Measurements from ENCODE around the gene WDR73. TPM values are rescaled to one million over a fixed set of nuclear protein-coding genes. Genes with fewer than 3 reads are reported as not detected.
A peak's percentile ranks its signal among the peaks of the same experiment; 100 is the strongest.

The WDR73 gene
- 35.7 and 36.1 TPM in 2 replicates for total RNA-seq (2014; rRNA removed; shearing (Covaris generic); ENCODE audit: low replicate concordance)

DNA sequence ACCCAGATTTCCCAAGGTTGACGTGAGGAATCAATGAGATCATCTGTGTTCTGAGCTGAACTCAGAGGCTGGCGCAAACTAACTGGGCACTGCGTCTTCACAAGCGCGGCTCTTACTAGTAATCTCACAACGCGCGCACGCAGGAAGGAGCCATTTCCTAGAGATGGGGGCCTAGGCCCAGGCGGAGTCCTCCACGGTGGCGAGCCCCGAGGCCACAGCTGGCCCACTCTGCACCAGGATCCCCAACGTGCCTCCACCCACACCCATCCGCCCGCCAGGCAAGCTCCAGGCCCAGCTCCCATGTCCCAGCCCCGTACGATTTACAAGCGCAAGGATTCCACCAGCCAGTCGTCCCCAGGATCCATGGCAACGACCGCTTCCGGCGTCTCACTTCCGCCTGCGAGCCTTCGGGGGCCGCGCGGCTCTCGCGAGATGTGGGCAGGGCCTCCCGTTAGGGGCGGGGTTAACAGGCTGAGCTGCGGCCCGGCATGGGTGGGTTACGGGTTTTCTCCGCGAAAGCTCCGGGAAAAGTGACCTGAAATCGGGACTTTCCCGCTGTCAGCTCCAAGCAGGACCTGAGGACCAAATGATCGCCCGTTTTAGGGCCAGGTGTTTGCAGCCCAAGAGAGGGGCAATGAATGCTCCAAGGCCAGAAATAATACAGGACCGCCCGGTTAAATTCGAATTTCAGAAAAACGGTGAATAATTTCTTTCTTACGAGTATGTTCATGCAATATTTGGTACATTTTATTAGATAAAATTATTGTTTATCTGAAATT, at the start of gene WDR73:
Gene WDR73 (minus strand): TSS at position 374 of the 779 bp plus-strand sequence. CDS start 9 bp downstream, at position 365.
- Histone ChIP-seq H3K9ac (ENCODE audit: low read length) (peak within 1 kb of the TSS; percentile 88), H3K36me3 (ENCODE audit: insufficient read depth, low read length) (peaks cover 17% of the 10 kb centered on the region), H2AFZ (ENCODE audit: low read length) (peak within 1 kb of the TSS; percentile 42; the same call in 1 of the 2 replicates), H3K4me1 (ENCODE audit: low read length) (peaks cover 39% of the 10 kb centered on the region), H3K9me3 (ENCODE audit: low read length) (no peaks in the 10 kb centered on the region), H4K20me1 (ENCODE audit: insufficient read depth, low read depth, low read length) (no peaks in the 10 kb centered on the region), H3K27me3 (ENCODE audit: low read length) (no peaks in the 10 kb centered on the region), H3K9me2 (replicated peaks; ENCODE audit: insufficient read depth, low read length) (no peaks in the 10 kb centered on the region), H3K4me3 (ENCODE audit: low read length) (peak within 1 kb of the TSS; percentile 84), H3K4me2 (ENCODE audit: low read depth, low read length, poor library complexity, severe bottlenecking) (peak within 1 kb of the TSS; percentile 88), H3K27ac (ENCODE audit: low read length) (peak within 1 kb of the TSS; percentile 62), H3K79me2 (ENCODE audit: low read length) (peaks cover 22% of the 10 kb centered on the region)
- DNase-seq: peak; percentile 98

DNA sequence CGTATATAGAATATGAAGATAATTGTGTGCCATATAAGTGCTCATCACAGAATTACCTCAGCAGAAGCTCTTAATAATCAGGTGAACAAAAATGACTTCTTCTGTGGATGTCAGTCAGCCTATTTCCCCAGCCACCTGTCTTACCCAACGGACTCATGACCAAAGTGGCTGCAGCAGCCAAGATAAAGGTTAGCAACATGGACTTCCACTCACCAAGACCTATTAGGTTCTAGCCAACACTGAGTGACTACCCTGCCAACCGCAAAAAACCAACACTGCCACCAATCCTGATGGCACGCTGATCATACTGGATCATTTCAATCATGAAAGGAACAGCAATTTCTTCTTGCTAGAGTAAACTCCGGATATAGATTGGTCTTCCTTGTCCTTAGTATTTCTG, 49.7 kb upstream of the WDR73 start:
- Histone ChIP-seq H3K36me3 (ENCODE audit: insufficient read depth, low read length) (no peaks in the 10 kb centered on the region), H3K9me3 (ENCODE audit: low read length) (no peaks in the 10 kb centered on the region), H3K4me1 (ENCODE audit: low read length) (peaks cover 6% of the 10 kb centered on the region), H4K20me1 (ENCODE audit: insufficient read depth, low read depth, low read length) (peaks cover 12% of the 10 kb centered on the region; the same call in 1 of the 2 replicates), H3K79me2 (ENCODE audit: low read length) (peaks cover 96% of the 10 kb centered on the region), H3K27ac (ENCODE audit: low read length) (no peak overlapping the region), H3K4me2 (ENCODE audit: low read depth, low read length, poor library complexity, severe bottlenecking) (no peak overlapping the region), H2AFZ (ENCODE audit: low read length) (no peak overlapping the region), H3K9ac (ENCODE audit: low read length) (no peak overlapping the region), H3K4me3 (ENCODE audit: low read length) (no peak overlapping the region), H3K27me3 (ENCODE audit: low read length) (no peaks in the 10 kb centered on the region), H3K9me2 (replicated peaks; ENCODE audit: insufficient read depth, low read length) (no peaks in the 10 kb centered on the region)
- no peak for DNase-seq

DNA sequence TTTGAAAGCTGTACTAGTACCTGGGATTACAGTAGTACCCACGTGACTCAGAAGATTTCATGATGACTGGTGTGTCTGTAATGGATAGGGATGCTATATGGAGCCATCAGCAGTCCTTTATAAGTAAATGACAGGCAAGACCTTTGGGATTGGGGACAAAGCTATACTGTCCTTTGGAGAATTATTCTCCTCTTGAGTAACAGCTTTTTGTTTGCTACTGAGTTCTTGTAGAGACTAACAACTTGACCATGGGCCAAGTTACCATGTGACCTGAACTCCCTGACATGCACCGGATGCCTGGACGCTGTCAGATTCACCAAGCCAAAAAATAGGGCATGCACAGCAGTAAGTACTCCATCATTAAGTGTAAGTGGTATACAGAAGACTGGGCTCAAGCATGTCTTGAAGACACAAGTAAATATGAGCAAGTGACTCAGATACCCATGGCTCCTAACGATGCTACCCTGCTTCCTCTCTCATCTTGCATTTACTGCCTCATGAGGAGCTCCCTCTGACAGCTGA, 48.9 kb upstream of the WDR73 start:
- no peak overlapping the region for H3K27ac ChIP-seq (ENCODE audit: low read length)
- H3K9ac ChIP-seq (ENCODE audit: low read length): no peak overlapping the region
- H4K20me1 ChIP-seq (ENCODE audit: insufficient read depth, low read depth, low read length): peaks cover 12% of the 10 kb centered on the region; the same call in 1 of the 2 replicates
- H3K27me3 ChIP-seq (ENCODE audit: low read length): no peaks in the 10 kb centered on the region
- no peak overlapping the region for H3K4me3 ChIP-seq (ENCODE audit: low read length)
- H3K4me1 ChIP-seq (ENCODE audit: low read length): peaks cover 6% of the 10 kb centered on the region
- H3K9me2 ChIP-seq (replicated peaks; ENCODE audit: insufficient read depth, low read length): no peaks in the 10 kb centered on the region
- no peak overlapping the region for H3K4me2 ChIP-seq (ENCODE audit: low read depth, low read length, poor library complexity, severe bottlenecking)
- DNase-seq: no peak
- H3K79me2 ChIP-seq (ENCODE audit: low read length): peaks cover 96% of the 10 kb centered on the region
- no peaks in the 10 kb centered on the region for H3K9me3 ChIP-seq (ENCODE audit: low read length)
- H2AFZ ChIP-seq (ENCODE audit: low read length): no peak overlapping the region
- no peaks in the 10 kb centered on the region for H3K36me3 ChIP-seq (ENCODE audit: insufficient read depth, low read length)

DNA sequence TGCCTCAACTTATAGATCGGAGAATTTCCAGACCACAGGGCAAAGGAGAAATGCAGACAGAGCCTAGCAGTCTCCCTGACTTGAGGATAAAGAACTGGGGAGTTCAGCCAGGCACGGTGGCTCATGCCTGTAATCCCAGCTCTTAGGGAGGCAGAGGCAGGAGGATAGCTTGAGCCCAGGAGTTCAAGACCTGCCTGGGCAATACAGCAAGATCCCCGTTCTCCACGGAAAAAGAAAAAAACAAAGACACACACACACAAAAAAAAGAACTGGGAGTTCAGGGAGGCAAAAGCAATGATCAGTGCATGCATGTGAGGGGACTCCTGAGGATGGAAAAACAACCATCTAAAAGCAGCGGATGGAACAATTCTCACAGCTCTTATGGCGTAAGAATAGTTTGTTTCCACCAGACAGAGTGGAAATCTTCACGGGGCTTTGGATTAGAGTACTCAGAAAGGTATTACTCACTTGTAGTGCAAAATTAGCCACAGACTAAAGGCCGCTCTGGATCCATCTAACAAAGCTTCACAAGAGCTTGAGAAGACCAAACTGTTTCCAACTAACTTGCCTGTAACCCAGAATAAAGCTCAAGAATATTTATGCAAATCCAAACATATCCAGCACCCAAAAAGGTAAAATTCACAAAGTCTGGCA, 45.6 kb upstream of the WDR73 start:
- Histone ChIP-seq H3K79me2 (ENCODE audit: low read length) (peaks cover 97% of the 10 kb centered on the region), H3K9me2 (replicated peaks; ENCODE audit: insufficient read depth, low read length) (no peaks in the 10 kb centered on the region), H3K9me3 (ENCODE audit: low read length) (no peaks in the 10 kb centered on the region), H3K4me3 (ENCODE audit: low read length) (no peak overlapping the region), H3K4me1 (ENCODE audit: low read length) (peaks cover 9% of the 10 kb centered on the region), H2AFZ (ENCODE audit: low read length) (no peak overlapping the region), H3K4me2 (ENCODE audit: low read depth, low read length, poor library complexity, severe bottlenecking) (no peak overlapping the region), H3K9ac (ENCODE audit: low read length) (no peak overlapping the region), H3K27ac (ENCODE audit: low read length) (no peak overlapping the region), H4K20me1 (ENCODE audit: insufficient read depth, low read depth, low read length) (peaks cover 12% of the 10 kb centered on the region; the same call in 1 of the 2 replicates), H3K36me3 (ENCODE audit: insufficient read depth, low read length) (no peaks in the 10 kb centered on the region), H3K27me3 (ENCODE audit: low read length) (no peaks in the 10 kb centered on the region)
- no peak for DNase-seq

DNA sequence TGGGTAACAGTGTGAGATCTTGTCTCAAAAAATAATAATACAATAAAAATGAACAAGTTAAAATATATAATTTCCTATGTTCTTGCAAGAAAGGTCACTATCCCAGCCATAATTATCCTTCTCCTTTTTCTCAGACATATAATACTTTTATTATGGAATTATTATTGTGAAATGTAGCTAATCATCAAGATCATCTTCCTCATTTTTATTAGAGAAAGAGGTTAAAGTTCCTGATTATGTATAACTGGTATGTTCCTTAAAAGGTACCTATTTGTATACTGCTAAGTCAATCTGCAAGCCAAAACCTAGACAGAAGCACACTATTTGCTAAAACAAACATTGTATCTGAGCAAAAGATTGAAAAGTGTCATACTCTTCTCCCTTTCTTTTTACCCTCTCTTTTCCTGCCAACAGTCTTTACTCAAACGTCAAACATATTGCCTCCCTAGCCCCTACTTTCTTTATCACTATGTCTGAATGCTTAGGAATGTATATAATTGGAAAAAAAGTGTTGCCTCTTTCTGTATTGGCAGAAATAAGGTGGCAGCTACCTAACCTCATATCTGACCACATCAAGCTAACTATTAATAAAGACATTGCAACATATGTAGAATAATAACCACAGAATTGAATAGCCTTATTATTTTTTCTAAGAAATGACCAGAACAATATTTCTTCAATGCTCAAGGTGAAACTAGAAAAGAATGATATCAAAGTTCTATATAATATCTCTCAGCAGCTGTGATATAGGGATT, 43.3 kb upstream of the WDR73 start:
- Histone ChIP-seq H3K4me1 (ENCODE audit: low read length) (peaks cover 9% of the 10 kb centered on the region), H3K9ac (ENCODE audit: low read length) (no peak overlapping the region), H4K20me1 (ENCODE audit: insufficient read depth, low read depth, low read length) (no peaks in the 10 kb centered on the region), H3K4me2 (ENCODE audit: low read depth, low read length, poor library complexity, severe bottlenecking) (no peak overlapping the region), H2AFZ (ENCODE audit: low read length) (no peak overlapping the region), H3K9me2 (replicated peaks; ENCODE audit: insufficient read depth, low read length) (no peaks in the 10 kb centered on the region), H3K27ac (ENCODE audit: low read length) (no peak overlapping the region), H3K4me3 (ENCODE audit: low read length) (no peak overlapping the region), H3K9me3 (ENCODE audit: low read length) (no peaks in the 10 kb centered on the region), H3K79me2 (ENCODE audit: low read length) (peaks cover 97% of the 10 kb centered on the region), H3K36me3 (ENCODE audit: insufficient read depth, low read length) (0 out of 2 replicates have a peak, but pooled peaks cover 3% of the 10 kb centered on the region), H3K27me3 (ENCODE audit: low read length) (no peaks in the 10 kb centered on the region)
- DNase-seq: no peak

DNA sequence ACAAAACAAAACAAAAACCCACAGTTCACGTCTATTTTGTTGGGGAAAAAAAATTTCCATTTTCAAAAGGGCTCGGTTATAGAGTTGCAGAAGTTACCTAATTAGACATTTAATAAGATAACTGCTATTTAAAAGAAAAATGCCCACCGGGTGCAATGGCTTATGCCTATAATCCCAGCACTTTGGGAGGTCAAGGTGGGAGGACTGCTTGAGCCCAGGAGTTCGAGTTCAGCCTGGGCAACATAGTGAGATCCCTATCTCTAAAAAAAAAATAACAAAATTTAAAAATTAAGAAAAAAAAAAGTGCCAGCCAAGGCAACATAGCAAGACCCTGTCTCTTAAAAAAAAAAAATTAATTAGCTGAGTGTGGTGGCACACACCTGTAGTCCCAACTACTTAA, 42.7 kb upstream of the WDR73 start:
- H3K9me2 ChIP-seq (replicated peaks; ENCODE audit: insufficient read depth, low read length): no peaks in the 10 kb centered on the region
- no peak overlapping the region for H3K27ac ChIP-seq (ENCODE audit: low read length)
- H3K36me3 ChIP-seq (ENCODE audit: insufficient read depth, low read length): 0 out of 2 replicates have a peak, but pooled peaks cover 3% of the 10 kb centered on the region
- H3K9me3 ChIP-seq (ENCODE audit: low read length): no peaks in the 10 kb centered on the region
- H3K4me1 ChIP-seq (ENCODE audit: low read length): peaks cover 9% of the 10 kb centered on the region
- H3K4me3 ChIP-seq (ENCODE audit: low read length): no peak overlapping the region
- no peak overlapping the region for H3K9ac ChIP-seq (ENCODE audit: low read length)
- H3K4me2 ChIP-seq (ENCODE audit: low read depth, low read length, poor library complexity, severe bottlenecking): no peak overlapping the region
- DNase-seq: no peak
- no peak overlapping the region for H2AFZ ChIP-seq (ENCODE audit: low read length)
- H3K79me2 ChIP-seq (ENCODE audit: low read length): peaks cover 97% of the 10 kb centered on the region
- H3K27me3 ChIP-seq (ENCODE audit: low read length): no peaks in the 10 kb centered on the region
- no peaks in the 10 kb centered on the region for H4K20me1 ChIP-seq (ENCODE audit: insufficient read depth, low read depth, low read length)

DNA sequence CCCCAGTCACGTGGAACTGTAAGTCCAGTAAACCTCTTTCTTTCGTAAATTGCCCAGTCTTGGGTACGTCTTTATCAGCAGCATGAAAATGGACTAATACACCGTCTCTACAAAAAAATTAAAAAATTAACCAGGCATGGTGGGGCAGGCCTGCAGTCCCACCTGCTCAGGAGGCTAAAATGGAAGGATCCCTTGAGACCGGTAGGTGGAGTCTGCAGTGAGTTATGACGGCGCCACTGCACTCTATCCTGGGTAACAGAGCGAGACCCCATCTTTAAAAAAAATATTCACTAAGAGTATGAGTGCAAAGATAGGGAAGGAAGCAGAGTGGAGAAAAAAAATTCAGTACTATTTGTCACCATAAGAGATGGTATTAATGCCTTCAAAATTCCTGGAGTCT, 36.3 kb upstream of the WDR73 start:
- H3K27ac ChIP-seq (ENCODE audit: low read length): no peak overlapping the region
- DNase-seq: no peak
- no peak overlapping the region for H2AFZ ChIP-seq (ENCODE audit: low read length)
- peaks cover 58% of the 10 kb centered on the region for H3K79me2 ChIP-seq (ENCODE audit: low read length)
- no peaks in the 10 kb centered on the region for H3K4me1 ChIP-seq (ENCODE audit: low read length)
- H3K27me3 ChIP-seq (ENCODE audit: low read length): no peaks in the 10 kb centered on the region
- no peaks in the 10 kb centered on the region for H3K9me2 ChIP-seq (replicated peaks; ENCODE audit: insufficient read depth, low read length)
- H3K36me3 ChIP-seq (ENCODE audit: insufficient read depth, low read length): peaks cover 30% of the 10 kb centered on the region
- H3K9me3 ChIP-seq (ENCODE audit: low read length): no peaks in the 10 kb centered on the region
- H4K20me1 ChIP-seq (ENCODE audit: insufficient read depth, low read depth, low read length): no peaks in the 10 kb centered on the region
- no peak overlapping the region for H3K4me2 ChIP-seq (ENCODE audit: low read depth, low read length, poor library complexity, severe bottlenecking)
- H3K9ac ChIP-seq (ENCODE audit: low read length): no peak overlapping the region
- no peak overlapping the region for H3K4me3 ChIP-seq (ENCODE audit: low read length)

All from Karpas-422 (cell line).